H1 (cell line): Measurements from ENCODE around the gene PRF1.
"Not testable (repeated sequence)": the region's sequence is repeated elsewhere in the genome, so short reads cannot be mapped to it uniquely, and the experiment has no call there.

Experiments
- BACH1 ChIP-seq: IDR thresholded peaks from 2 replicates; pipeline ENCODE4 v1.6.1; 2012; ENCODE audit warnings: low read length, improper control_type of control experiment
- EP300 ChIP-seq, 2 experiments: IDR thresholded peaks; 1 replicate in 1 of 2; 2 replicates in 1 of 2; pipeline ENCODE4 v1.6.1; 2011 to 2012; ENCODE audit warnings: low read depth in 2 of 2, low read length in 2 of 2, mild to moderate bottlenecking in 2 of 2, borderline replicate concordance in 1 of 2, inconsistent platforms in 1 of 2, moderate library complexity in 1 of 2
- EZH2 ChIP-seq: fragments of 200-600 bp; sonication (generic); IDR thresholded peaks from 2 replicates; pipeline ENCODE4 v1.7.1; 2012; ENCODE audit warnings: low read depth, mild to moderate bottlenecking, moderate library complexity, low read length, inconsistent platforms; ENCODE audit not compliant: severe bottlenecking
- GTF2F1 ChIP-seq: IDR thresholded peaks from 2 replicates; pipeline ENCODE4 v1.6.1; 2012; ENCODE audit warnings: low read depth, low read length, improper control_type of control experiment, borderline replicate concordance
- HDAC2 ChIP-seq, 2 experiments: fragments of 300-600 bp in 1 of 2; sonication (generic) in 1 of 2; IDR thresholded peaks; 2 replicates each; pipeline ENCODE4 v1.6.1; 2011 to 2012; ENCODE audit warnings: low read depth in 2 of 2, low read length in 2 of 2, mild to moderate bottlenecking in 2 of 2, moderate library complexity in 2 of 2, borderline replicate concordance in 1 of 2, inconsistent platforms in 1 of 2
- SP2 ChIP-seq: IDR thresholded peaks from 2 replicates; pipeline ENCODE4 v1.6.1; 2012; ENCODE audit warnings: mild to moderate bottlenecking, low read length, inconsistent platforms
- SUZ12 ChIP-seq: fragments of 200-600 bp; sonication (generic); IDR thresholded peaks from 2 replicates; pipeline ENCODE4 v1.6.1; 2012; ENCODE audit warnings: mild to moderate bottlenecking, inconsistent platforms, low read length, moderate library complexity, mixed read lengths
- TEAD4 ChIP-seq: IDR thresholded peaks from 2 replicates; pipeline ENCODE4 v1.6.1; 2012; ENCODE audit warnings: low read depth, low read length, inconsistent platforms, mixed read lengths
- YY1 ChIP-seq: IDR thresholded peaks from 2 replicates; pipeline ENCODE4 v1.6.1; 2011; ENCODE audit warnings: low read depth, mild to moderate bottlenecking, low read length
- TF ChIP-seq, protein P1 (sequence below): IDR thresholded peaks from 2 replicates; pipeline ENCODE4 v1.6.1; 2011; ENCODE audit warnings: low read depth, mild to moderate bottlenecking, low read length; ENCODE audit not compliant: insufficient read depth
- TF ChIP-seq, protein P2 (sequence below), 3 experiments: IDR thresholded peaks; 1 replicate in 2 of 3; 2 replicates in 1 of 3; pipeline versions ENCODE4 v1.5.1 to v1.6.1; 2011; ENCODE audit warnings: low read length in 3 of 3, mild to moderate bottlenecking in 3 of 3, inconsistent platforms in 2 of 3, low read depth in 1 of 3, moderate library complexity in 1 of 3; ENCODE audit not compliant: insufficient read depth in 1 of 3; ENCODE audit errors: control extremely low read depth in 1 of 3
- TF ChIP-seq, protein P3 (sequence below): IDR thresholded peaks from 2 replicates; pipeline ENCODE4 v1.6.1; 2012; ENCODE audit warnings: low read length, inconsistent platforms

DNA sequence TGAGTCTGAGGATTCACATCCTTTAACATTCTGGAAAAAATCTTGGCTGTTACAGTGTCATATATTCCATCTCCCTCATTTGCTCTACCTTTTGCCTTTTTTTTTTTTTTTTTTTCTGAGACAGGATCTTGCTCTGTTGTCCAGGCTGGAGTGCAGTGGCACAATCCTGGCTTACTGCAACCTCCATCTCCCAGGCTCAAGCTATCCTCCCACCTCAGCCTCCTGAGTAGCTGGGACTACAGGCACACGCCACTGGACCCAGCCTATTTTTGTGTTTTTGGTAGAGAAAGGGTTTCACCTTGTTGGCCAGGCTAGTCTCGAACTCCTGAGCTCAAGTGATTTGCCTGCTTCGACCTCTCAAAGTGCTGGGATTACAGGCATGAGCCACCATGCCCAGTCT is 11.8 kb upstream of the PRF1 start:
- not testable (repeated sequence) for TF ChIP-seq GTF2F1; YY1; EZH2; TEAD4; SUZ12; EP300 (IDR thresholded peaks at IDR 0.05; ENCODE audit: borderline replicate concordance in 1 of 2, low read depth in 2 of 2, low read length in 2 of 2); HDAC2 (IDR thresholded peaks at IDR 0.05; ENCODE audit: borderline replicate concordance in 1 of 2, low read depth in 2 of 2, low read length in 2 of 2); SP2; BACH1
- TF ChIP-seq, protein P1, sequence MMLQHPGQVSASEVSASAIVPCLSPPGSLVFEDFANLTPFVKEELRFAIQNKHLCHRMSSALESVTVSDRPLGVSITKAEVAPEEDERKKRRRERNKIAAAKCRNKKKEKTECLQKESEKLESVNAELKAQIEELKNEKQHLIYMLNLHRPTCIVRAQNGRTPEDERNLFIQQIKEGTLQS = not testable (repeated sequence)
- TF ChIP-seq, protein P2, sequence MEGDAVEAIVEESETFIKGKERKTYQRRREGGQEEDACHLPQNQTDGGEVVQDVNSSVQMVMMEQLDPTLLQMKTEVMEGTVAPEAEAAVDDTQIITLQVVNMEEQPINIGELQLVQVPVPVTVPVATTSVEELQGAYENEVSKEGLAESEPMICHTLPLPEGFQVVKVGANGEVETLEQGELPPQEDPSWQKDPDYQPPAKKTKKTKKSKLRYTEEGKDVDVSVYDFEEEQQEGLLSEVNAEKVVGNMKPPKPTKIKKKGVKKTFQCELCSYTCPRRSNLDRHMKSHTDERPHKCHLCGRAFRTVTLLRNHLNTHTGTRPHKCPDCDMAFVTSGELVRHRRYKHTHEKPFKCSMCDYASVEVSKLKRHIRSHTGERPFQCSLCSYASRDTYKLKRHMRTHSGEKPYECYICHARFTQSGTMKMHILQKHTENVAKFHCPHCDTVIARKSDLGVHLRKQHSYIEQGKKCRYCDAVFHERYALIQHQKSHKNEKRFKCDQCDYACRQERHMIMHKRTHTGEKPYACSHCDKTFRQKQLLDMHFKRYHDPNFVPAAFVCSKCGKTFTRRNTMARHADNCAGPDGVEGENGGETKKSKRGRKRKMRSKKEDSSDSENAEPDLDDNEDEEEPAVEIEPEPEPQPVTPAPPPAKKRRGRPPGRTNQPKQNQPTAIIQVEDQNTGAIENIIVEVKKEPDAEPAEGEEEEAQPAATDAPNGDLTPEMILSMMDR (IDR thresholded peaks at IDR 0.05; ENCODE audit: control extremely low read depth in 1 of 3, insufficient read depth in 1 of 3, low read depth in 1 of 3, low read length in 3 of 3) = not testable (repeated sequence)
- TF ChIP-seq, protein P3, sequence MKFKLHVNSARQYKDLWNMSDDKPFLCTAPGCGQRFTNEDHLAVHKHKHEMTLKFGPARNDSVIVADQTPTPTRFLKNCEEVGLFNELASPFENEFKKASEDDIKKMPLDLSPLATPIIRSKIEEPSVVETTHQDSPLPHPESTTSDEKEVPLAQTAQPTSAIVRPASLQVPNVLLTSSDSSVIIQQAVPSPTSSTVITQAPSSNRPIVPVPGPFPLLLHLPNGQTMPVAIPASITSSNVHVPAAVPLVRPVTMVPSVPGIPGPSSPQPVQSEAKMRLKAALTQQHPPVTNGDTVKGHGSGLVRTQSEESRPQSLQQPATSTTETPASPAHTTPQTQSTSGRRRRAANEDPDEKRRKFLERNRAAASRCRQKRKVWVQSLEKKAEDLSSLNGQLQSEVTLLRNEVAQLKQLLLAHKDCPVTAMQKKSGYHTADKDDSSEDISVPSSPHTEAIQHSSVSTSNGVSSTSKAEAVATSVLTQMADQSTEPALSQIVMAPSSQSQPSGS = not testable (repeated sequence)
